Measurements from ENCODE around the gene SNX7. TPM values are rescaled to one million over a fixed set of nuclear protein-coding genes. Genes with fewer than 3 reads are reported as not detected.

SNX7 gene
- total RNA-seq, 4 donors from 2014 or later: 11.6 to 28.6 (median 19.4) TPM

GRCh38 chr1:98668733-98669132 is 7.2 kb downstream of the SNX7 start:
- WGBS, 2 donors: 59 to 73% methylated on average over 2 of the region's 2 CpGs
- Histone ChIP-seq H3K4me3 (no peak overlapping the region), H3K9me3 (no peaks in the 10 kb centered on the region), H3K27ac (peak overlapping the region in 2 of 4 donors; percentile 44 to 50), H3K4me1 (peaks cover 0 to 21% (median 3%) of the 10 kb centered on the region in 4 donors), H3K27me3 (no peaks in the 10 kb centered on the region), H3K36me3 (no peaks in the 10 kb centered on the region)
- TF ChIP-seq POLR2A (IDR thresholded peaks at IDR 0.05) (no peak), CTCF (IDR thresholded peaks at IDR 0.05) (no peak), EP300 (IDR thresholded peaks at IDR 0.05) (no peak)
- no peak for DNase-seq (ENCODE audit: low spot score in 2 of 2)

GRCh38 chr1:98669355-98670296 is 8.1 kb downstream of the SNX7 start:
- Histone ChIP-seq H3K27ac (peak overlapping the region in 2 of 4 donors; percentile 17 to 44), H3K36me3 (no peaks in the 10 kb centered on the region), H3K9me3 (no peaks in the 10 kb centered on the region), H3K4me3 (no peak overlapping the region), H3K4me1 (peaks cover 0 to 26% (median 3%) of the 10 kb centered on the region in 4 donors), H3K27me3 (no peaks in the 10 kb centered on the region)
- WGBS, 2 donors: 56 to 64% methylated on average over 2 of the region's 2 CpGs
- DNase-seq (ENCODE audit: low spot score in 2 of 2): no peak
- TF ChIP-seq EP300 (IDR thresholded peaks at IDR 0.05) (no peak), POLR2A (IDR thresholded peaks at IDR 0.05) (no peak), CTCF (IDR thresholded peaks at IDR 0.05) (no peak)

GRCh38 chr1:98672189-98672588 is 10.7 kb downstream of the SNX7 start:
- Histone ChIP-seq H3K27ac (no peak overlapping the region), H3K4me1 (peaks cover 0 to 34% (median 3%) of the 10 kb centered on the region in 4 donors), H3K27me3 (no peaks in the 10 kb centered on the region), H3K36me3 (no peaks in the 10 kb centered on the region), H3K4me3 (no peak overlapping the region), H3K9me3 (no peaks in the 10 kb centered on the region)
- TF ChIP-seq CTCF (IDR thresholded peaks at IDR 0.05): no peak
- TF ChIP-seq POLR2A (IDR thresholded peaks at IDR 0.05): no peak
- no peak for TF ChIP-seq EP300 (IDR thresholded peaks at IDR 0.05)
- no peak for DNase-seq (ENCODE audit: low spot score in 2 of 2)
- WGBS, 2 donors: 77 to 87% methylated on average over 2 of the region's 2 CpGs

- WGBS, 2 donors: 40 to 50% methylated on average over 5 of the region's 5 CpGs
- no peak for TF ChIP-seq POLR2A (IDR thresholded peaks at IDR 0.05)
- no peak for TF ChIP-seq CTCF (IDR thresholded peaks at IDR 0.05)
- no peak for TF ChIP-seq EP300 (IDR thresholded peaks at IDR 0.05)
- no peaks in the 10 kb centered on the region for H3K27me3 ChIP-seq
- H3K27ac ChIP-seq: no peak overlapping the region
- no peak for DNase-seq (ENCODE audit: low spot score in 2 of 2)
- no peaks in the 10 kb centered on the region for H3K9me3 ChIP-seq
- peaks cover 0 to 32% (median 3%) of the 10 kb centered on the region in 4 donors for H3K4me1 ChIP-seq
- no peak overlapping the region for H3K4me3 ChIP-seq
- H3K36me3 ChIP-seq: no peaks in the 10 kb centered on the region
Measured at GRCh38 chr1:98674075-98674781, 12.7 kb downstream of the SNX7 start.

GRCh38 chr1:98675282-98675681 is 13.8 kb downstream of the SNX7 start:
- TF ChIP-seq CTCF (IDR thresholded peaks at IDR 0.05) (no peak), POLR2A (IDR thresholded peaks at IDR 0.05) (no peak), EP300 (IDR thresholded peaks at IDR 0.05) (no peak)
- Histone ChIP-seq H3K4me1 (peaks cover 0 to 22% (median under 1%) of the 10 kb centered on the region in 4 donors), H3K27ac (no peak overlapping the region), H3K4me3 (no peak overlapping the region), H3K9me3 (no peaks in the 10 kb centered on the region), H3K36me3 (peaks cover 0 to 8% (median 0%) of the 10 kb centered on the region in 3 donors), H3K27me3 (no peaks in the 10 kb centered on the region)
- DNase-seq (ENCODE audit: low spot score in 2 of 2): no peak
- WGBS, 2 donors: 87 to 88% methylated on average over 5 of the region's 5 CpGs
